ENCODE measurements around the gene OSBPL6.

OSBPL6 gene

DNA sequence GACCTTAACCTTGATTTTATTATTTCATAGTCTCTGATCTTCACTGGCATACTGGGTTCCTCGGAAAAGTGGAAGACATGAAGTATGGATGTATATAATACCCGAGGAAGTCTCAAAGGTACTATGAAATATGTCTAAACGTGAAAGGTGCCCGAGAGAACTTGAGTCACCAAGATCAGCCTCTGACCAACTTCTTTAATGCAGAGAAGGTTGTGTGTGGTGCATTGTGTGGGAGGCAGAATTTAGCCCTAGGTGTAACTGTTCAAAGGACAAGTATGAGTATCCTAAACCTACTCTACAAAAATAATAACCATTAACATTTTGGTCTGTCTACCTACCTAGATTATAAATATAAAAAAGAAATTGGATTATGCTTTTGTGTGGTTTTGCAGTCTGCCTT lies 36.1 kb downstream of the OSBPL6 start:
- Histone ChIP-seq H3K36me3 (ENCODE audit: insufficient read depth) (no peaks in the 10 kb centered on the region), H3K4me2 (no peak overlapping the region), H3K27me3 (ENCODE audit: insufficient read depth, low read depth) (no peaks in the 10 kb centered on the region), H4K20me1 (ENCODE audit: insufficient read depth) (no peaks in the 10 kb centered on the region), H3K4me1 (ENCODE audit: low read depth, poor library complexity, severe bottlenecking) (peaks cover 10% of the 10 kb centered on the region), H3K9ac (no peak overlapping the region), H3K27ac (no peak overlapping the region), H2AFZ (ENCODE audit: low read depth) (no peak overlapping the region), H3K4me3 (IDR thresholded peaks at IDR 0.05; ENCODE audit: insufficient read depth, low read depth, low read length) (no peak overlapping the region), H3K79me2 (ENCODE audit: insufficient read depth, low read depth) (no peaks in the 10 kb centered on the region)
- TF ChIP-seq, protein P1, sequence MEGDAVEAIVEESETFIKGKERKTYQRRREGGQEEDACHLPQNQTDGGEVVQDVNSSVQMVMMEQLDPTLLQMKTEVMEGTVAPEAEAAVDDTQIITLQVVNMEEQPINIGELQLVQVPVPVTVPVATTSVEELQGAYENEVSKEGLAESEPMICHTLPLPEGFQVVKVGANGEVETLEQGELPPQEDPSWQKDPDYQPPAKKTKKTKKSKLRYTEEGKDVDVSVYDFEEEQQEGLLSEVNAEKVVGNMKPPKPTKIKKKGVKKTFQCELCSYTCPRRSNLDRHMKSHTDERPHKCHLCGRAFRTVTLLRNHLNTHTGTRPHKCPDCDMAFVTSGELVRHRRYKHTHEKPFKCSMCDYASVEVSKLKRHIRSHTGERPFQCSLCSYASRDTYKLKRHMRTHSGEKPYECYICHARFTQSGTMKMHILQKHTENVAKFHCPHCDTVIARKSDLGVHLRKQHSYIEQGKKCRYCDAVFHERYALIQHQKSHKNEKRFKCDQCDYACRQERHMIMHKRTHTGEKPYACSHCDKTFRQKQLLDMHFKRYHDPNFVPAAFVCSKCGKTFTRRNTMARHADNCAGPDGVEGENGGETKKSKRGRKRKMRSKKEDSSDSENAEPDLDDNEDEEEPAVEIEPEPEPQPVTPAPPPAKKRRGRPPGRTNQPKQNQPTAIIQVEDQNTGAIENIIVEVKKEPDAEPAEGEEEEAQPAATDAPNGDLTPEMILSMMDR (conservative IDR thresholded peaks at IDR 0.05; ENCODE audit: low read depth, low read length) = no peak

DNA sequence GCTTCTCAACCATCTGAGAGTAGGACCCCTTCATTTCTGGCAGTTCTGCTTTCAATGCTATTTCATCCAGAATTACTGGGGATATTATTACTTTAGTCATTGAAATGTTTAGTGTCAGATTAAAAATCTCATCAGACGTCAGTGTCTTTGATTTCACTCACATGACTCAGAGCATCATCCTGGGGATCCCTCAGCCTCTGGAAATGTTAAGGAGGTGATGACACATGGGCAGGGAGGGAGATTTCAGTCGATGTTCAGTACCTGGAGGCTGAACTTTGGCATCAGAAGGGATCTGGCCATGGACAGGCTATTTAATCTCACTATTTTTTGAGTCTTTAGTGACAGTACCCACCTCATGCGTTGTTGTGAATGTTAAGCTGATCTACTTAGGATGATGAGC lies 39.1 kb downstream of the OSBPL6 start:
- no peaks in the 10 kb centered on the region for H3K27me3 ChIP-seq (ENCODE audit: insufficient read depth, low read depth)
- H2AFZ ChIP-seq (ENCODE audit: low read depth) = no peak overlapping the region
- no peak overlapping the region for H3K9ac ChIP-seq
- no peak overlapping the region for H3K4me2 ChIP-seq
- H3K79me2 ChIP-seq (ENCODE audit: insufficient read depth, low read depth) = no peaks in the 10 kb centered on the region
- no peak overlapping the region for H3K4me3 ChIP-seq (IDR thresholded peaks at IDR 0.05; ENCODE audit: insufficient read depth, low read depth, low read length)
- H3K36me3 ChIP-seq (ENCODE audit: insufficient read depth) = no peaks in the 10 kb centered on the region
- no peaks in the 10 kb centered on the region for H4K20me1 ChIP-seq (ENCODE audit: insufficient read depth)
- TF ChIP-seq, protein P1 (conservative IDR thresholded peaks at IDR 0.05; ENCODE audit: low read depth, low read length) = no peak
- H3K27ac ChIP-seq = no peak overlapping the region
- peaks cover 3% of the 10 kb centered on the region for H3K4me1 ChIP-seq (ENCODE audit: low read depth, poor library complexity, severe bottlenecking)

DNA sequence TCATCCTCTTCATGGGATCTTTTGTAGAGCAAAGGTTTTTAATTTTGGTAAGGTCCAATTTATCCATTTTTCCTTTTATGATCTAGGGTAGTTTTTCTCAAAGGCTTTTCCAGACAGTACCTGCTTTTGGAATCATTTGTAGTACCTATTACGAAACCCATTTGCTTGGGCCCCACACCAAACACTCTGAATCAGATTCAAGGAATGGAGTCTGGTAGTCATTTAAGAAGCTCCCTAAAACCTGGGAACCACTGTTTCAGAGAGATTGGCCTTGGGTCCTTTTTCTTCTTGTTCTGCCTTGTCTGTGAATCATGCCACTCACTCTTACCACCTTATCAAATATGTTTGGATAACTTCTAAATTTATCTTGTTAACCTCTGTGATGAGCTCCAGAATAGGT lies 40.3 kb downstream of the OSBPL6 start:
- Histone ChIP-seq H3K9ac (no peak overlapping the region), H3K27ac (no peak overlapping the region), H4K20me1 (ENCODE audit: insufficient read depth) (no peaks in the 10 kb centered on the region), H3K4me3 (IDR thresholded peaks at IDR 0.05; ENCODE audit: insufficient read depth, low read depth, low read length) (no peak overlapping the region), H3K4me1 (ENCODE audit: low read depth, poor library complexity, severe bottlenecking) (peaks cover 3% of the 10 kb centered on the region), H3K79me2 (ENCODE audit: insufficient read depth, low read depth) (no peaks in the 10 kb centered on the region), H3K27me3 (ENCODE audit: insufficient read depth, low read depth) (no peaks in the 10 kb centered on the region), H2AFZ (ENCODE audit: low read depth) (no peak overlapping the region), H3K36me3 (ENCODE audit: insufficient read depth) (no peaks in the 10 kb centered on the region), H3K4me2 (no peak overlapping the region)
- TF ChIP-seq, protein P1 (conservative IDR thresholded peaks at IDR 0.05; ENCODE audit: low read depth, low read length) = no peak

DNA sequence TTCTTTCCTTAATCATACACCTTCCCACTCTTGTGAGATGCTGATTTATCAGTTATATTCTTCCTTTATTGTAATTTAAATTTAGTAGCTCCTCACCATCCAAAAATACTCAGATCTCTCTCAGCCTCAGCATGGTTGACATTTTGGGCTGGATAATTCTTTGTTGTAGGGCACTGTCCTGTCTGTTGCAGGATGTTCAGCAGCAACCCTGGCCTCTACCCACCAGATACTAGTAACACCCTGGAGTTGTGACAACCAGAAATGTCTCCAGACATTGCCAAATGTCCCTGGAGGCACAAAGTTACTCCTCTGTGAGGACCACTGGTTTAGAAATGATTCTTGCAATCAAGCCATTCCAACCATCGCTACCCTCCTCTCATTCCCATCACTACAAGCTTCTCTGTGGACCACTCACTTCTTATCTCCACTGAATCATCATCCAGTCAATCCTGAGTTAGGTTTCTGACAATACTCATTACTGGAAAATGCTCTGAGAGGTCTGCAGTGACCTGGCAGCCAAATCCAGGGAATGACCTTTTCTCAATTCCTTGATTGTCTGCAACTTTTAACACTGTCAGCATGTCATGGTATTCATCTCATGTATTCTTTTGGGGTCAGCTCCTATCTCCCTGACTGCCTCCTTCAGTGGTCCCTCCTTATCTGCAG lies 43.3 kb downstream of the OSBPL6 start:
- H3K79me2 ChIP-seq (ENCODE audit: insufficient read depth, low read depth) = no peaks in the 10 kb centered on the region
- no peaks in the 10 kb centered on the region for H4K20me1 ChIP-seq (ENCODE audit: insufficient read depth)
- no peaks in the 10 kb centered on the region for H3K27me3 ChIP-seq (ENCODE audit: insufficient read depth, low read depth)
- no peaks in the 10 kb centered on the region for H3K36me3 ChIP-seq (ENCODE audit: insufficient read depth)
- TF ChIP-seq, protein P1 (conservative IDR thresholded peaks at IDR 0.05; ENCODE audit: low read depth, low read length) = no peak
- H3K27ac ChIP-seq = no peak overlapping the region
- no peak overlapping the region for H3K4me2 ChIP-seq
- H3K9ac ChIP-seq = no peak overlapping the region
- H3K4me3 ChIP-seq (IDR thresholded peaks at IDR 0.05; ENCODE audit: insufficient read depth, low read depth, low read length) = no peak overlapping the region
- no peaks in the 10 kb centered on the region for H3K4me1 ChIP-seq (ENCODE audit: low read depth, poor library complexity, severe bottlenecking)
- H2AFZ ChIP-seq (ENCODE audit: low read depth) = no peak overlapping the region

Measured in KMS-11 (cell line).